AG04449 (cell line): Measurements from ENCODE around the gene MTAP.
A peak's percentile ranks its signal among the peaks of the same experiment; 100 is the strongest.

Source experiments
- CTCF ChIA-PET: fragments of 350-600 bp; formaldehyde crosslinking; extraction: SDS; loops from one replicate; lab custom pipeline; 2021; ENCODE audit warnings: antibody characterized with exemption; lab: Yijun Ruan, JAX
- POLR2A ChIA-PET: fragments of 400-600, 350-600 bp; formaldehyde crosslinking; extraction: SDS; loops from one replicate; lab custom pipeline; 2020; ENCODE audit warnings: antibody characterized with exemption, inconsistent platforms; lab: Yijun Ruan, JAX
- DNase-seq: peaks from one replicate; pipeline ENCODE4 v3.0.0-alpha.2; 2010; ENCODE audit warnings: low read depth, low spot score
- H3K4me3 ChIP-seq: 2 replicates; pipeline ENCODE4 v1.5.1; 2011; ENCODE audit warnings: low read depth, mild to moderate bottlenecking, control low read depth, low read length
- CTCF ChIP-seq: IDR thresholded peaks from one replicate; pipeline ENCODE4 v1.5.1; 2011; ENCODE audit warnings: mild to moderate bottlenecking, moderate library complexity, low read length, control low read depth, inconsistent platforms; ENCODE audit not compliant: insufficient read depth; ENCODE audit errors: missing control alignments

MTAP gene

GRCh38 chr9:21806644-21807043 is 4.2 kb downstream of the MTAP start:
- DNase-seq, result no peak
- ChIA-PET CTCF (interaction anchor here (6.8 to 12.6 kb wide), 3 partner anchors 6 to 435 kb away, joined by 34 to 248 read pairs (median 197); partner anchors contain the start of gene CDKN2B), POLR2A (interaction anchor here (1.4 kb wide), 1 partner anchor 201 kb away, joined by 3 read pairs; no protein-coding TSS in a partner anchor)
- H3K4me3 ChIP-seq, result no peak overlapping the region
- TF ChIP-seq CTCF, result no peak

- ChIA-PET POLR2A (interaction anchor here (1.0 kb wide), 1 partner anchor 198 kb away, joined by 4 read pairs; no protein-coding TSS in a partner anchor), CTCF (interaction anchor here (0.8 to 12.6 kb wide), 9 partner anchors 25 to 640 kb away, joined by 3 to 248 read pairs (median 60); partner anchors contain the start of gene CDKN2B)
- H3K4me3 ChIP-seq, result no peak overlapping the region
- DNase-seq, result no peak
- no peak for TF ChIP-seq CTCF
Measured at GRCh38 chr9:21810388-21810787, 8.0 kb downstream of the MTAP start.

- TF ChIP-seq CTCF, result no peak
- CTCF ChIA-PET, result interaction anchor here (0.8 to 12.6 kb wide), 10 partner anchors 8 to 640 kb away, joined by 3 to 248 read pairs (median 47); partner anchors contain the start of genes CDKN2B and MTAP
- POLR2A ChIA-PET, result interaction anchor here (1.9 kb wide), 1 partner anchor 198 kb away, joined by 8 read pairs; the partner anchor contains the start of gene CDKN2B
- no peak for DNase-seq
- H3K4me3 ChIP-seq, result no peak overlapping the region
Measured at GRCh38 chr9:21810881-21811280, 8.4 kb downstream of the MTAP start.

- POLR2A ChIA-PET, result interaction anchor here (1.9 kb wide), 1 partner anchor 197 kb away, joined by 8 read pairs; the partner anchor contains the start of gene CDKN2B
- DNase-seq, result no peak
- H3K4me3 ChIP-seq, result no peak overlapping the region
- CTCF ChIA-PET, result interaction anchor here (0.5 to 12.6 kb wide), 41 partner anchors 9 to 639 kb away, joined by 3 to 248 read pairs (median 4); partner anchors contain the start of genes CDKN2A, CDKN2B and MTAP
- TF ChIP-seq CTCF, result no peak
Measured at GRCh38 chr9:21811914-21812313, 9.5 kb downstream of the MTAP start.

GRCh38 chr9:21812415-21812814 is 10.0 kb downstream of the MTAP start:
- POLR2A ChIA-PET, result interaction anchor here (1.0 to 1.9 kb wide), 2 partner anchors 10 to 197 kb away, joined by 3 to 8 read pairs; partner anchors contain the start of genes CDKN2B and MTAP
- no peak overlapping the region for H3K4me3 ChIP-seq
- DNase-seq, result no peak
- CTCF ChIA-PET, result interaction anchor here (0.6 to 12.6 kb wide), 42 partner anchors 9 to 638 kb away, joined by 3 to 248 read pairs (median 4); partner anchors contain the start of genes CDKN2A, CDKN2B and MTAP
- no peak for TF ChIP-seq CTCF

GRCh38 chr9:21812946-21813568 is 10.6 kb downstream of the MTAP start:
- no peak for DNase-seq
- H3K4me3 ChIP-seq, result no peak overlapping the region
- CTCF ChIA-PET, result interaction anchor here (0.6 to 12.6 kb wide), 89 partner anchors 10 to 643 kb away, joined by 3 to 248 read pairs (median 4); partner anchors contain the start of genes CDKN2A, CDKN2B, CDKN2B-AS1 and MTAP
- POLR2A ChIA-PET, result interaction anchor here (0.7 to 1.0 kb wide), 2 partner anchors 11 to 196 kb away, joined by 3 to 4 read pairs; partner anchors contain the start of genes CDKN2B and MTAP
- peak; percentile 85 for TF ChIP-seq CTCF
